HL-60 (cell line): ENCODE results near the gene CTIF.

Experiments used
- DNase-seq, 2 experiments: peaks; one replicate each; pipeline ENCODE4 v3.0.0-alpha.2; 2010 to 2020; ENCODE audit warnings: low read depth in 1 of 2, low spot score in 1 of 2
- H3K27ac ChIP-seq: fragments of 250-450 bp; sonication (Bioruptor Pico); replicated peaks from 2 replicates; pipeline ENCODE4 v1.5.1; 2020; ENCODE audit warnings: mild to moderate bottlenecking, moderate library complexity
- H3K27me3 ChIP-seq: fragments of 250-450 bp; sonication (Bioruptor Pico); 2 replicates; pipeline ENCODE4 v1.5.1; 2021; ENCODE audit warnings: mild to moderate bottlenecking, moderate library complexity; ENCODE audit not compliant: insufficient read depth, poor library complexity, severe bottlenecking
- H3K4me3 ChIP-seq: replicated peaks from 2 replicates; pipeline ENCODE4 v1.5.1; 2011; ENCODE audit warnings: mild to moderate bottlenecking, control low read depth, low read length; ENCODE audit not compliant: insufficient read depth
- CTCF ChIP-seq: IDR thresholded peaks from one replicate; pipeline ENCODE4 v1.5.1; 2011; ENCODE audit warnings: low read length, control low read depth, inconsistent platforms; ENCODE audit not compliant: insufficient read depth
- GABPA ChIP-seq: IDR thresholded peaks from 2 replicates; pipeline ENCODE4 v1.6.1; 2012; ENCODE audit warnings: low read depth
- POLR2AphosphoS5 ChIP-seq: IDR thresholded peaks from 2 replicates; pipeline ENCODE4 v1.6.1; 2012; ENCODE audit warnings: low read depth
- SPI1 ChIP-seq: IDR thresholded peaks from 2 replicates; pipeline ENCODE4 v1.6.1; 2012; ENCODE audit warnings: low read depth, mild to moderate bottlenecking, borderline replicate concordance
- TF ChIP-seq, protein P1 (sequence below): IDR thresholded peaks from 2 replicates; pipeline ENCODE4 v1.6.1; 2012; ENCODE audit warnings: low read depth; ENCODE audit not compliant: insufficient replicate concordance

The CTIF gene

GRCh38 chr18:48754559-48754958 is 215.7 kb downstream of the CTIF start:
- H3K27me3 ChIP-seq: no peaks in the 10 kb centered on the region
- no peak overlapping the region for H3K4me3 ChIP-seq
- no peak for DNase-seq
- TF ChIP-seq CTCF (no peak), GABPA (no peak), POLR2AphosphoS5 (no peak)
- TF ChIP-seq, protein P1, sequence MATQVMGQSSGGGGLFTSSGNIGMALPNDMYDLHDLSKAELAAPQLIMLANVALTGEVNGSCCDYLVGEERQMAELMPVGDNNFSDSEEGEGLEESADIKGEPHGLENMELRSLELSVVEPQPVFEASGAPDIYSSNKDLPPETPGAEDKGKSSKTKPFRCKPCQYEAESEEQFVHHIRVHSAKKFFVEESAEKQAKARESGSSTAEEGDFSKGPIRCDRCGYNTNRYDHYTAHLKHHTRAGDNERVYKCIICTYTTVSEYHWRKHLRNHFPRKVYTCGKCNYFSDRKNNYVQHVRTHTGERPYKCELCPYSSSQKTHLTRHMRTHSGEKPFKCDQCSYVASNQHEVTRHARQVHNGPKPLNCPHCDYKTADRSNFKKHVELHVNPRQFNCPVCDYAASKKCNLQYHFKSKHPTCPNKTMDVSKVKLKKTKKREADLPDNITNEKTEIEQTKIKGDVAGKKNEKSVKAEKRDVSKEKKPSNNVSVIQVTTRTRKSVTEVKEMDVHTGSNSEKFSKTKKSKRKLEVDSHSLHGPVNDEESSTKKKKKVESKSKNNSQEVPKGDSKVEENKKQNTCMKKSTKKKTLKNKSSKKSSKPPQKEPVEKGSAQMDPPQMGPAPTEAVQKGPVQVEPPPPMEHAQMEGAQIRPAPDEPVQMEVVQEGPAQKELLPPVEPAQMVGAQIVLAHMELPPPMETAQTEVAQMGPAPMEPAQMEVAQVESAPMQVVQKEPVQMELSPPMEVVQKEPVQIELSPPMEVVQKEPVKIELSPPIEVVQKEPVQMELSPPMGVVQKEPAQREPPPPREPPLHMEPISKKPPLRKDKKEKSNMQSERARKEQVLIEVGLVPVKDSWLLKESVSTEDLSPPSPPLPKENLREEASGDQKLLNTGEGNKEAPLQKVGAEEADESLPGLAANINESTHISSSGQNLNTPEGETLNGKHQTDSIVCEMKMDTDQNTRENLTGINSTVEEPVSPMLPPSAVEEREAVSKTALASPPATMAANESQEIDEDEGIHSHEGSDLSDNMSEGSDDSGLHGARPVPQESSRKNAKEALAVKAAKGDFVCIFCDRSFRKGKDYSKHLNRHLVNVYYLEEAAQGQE: no peak
- H3K27ac ChIP-seq: no peak overlapping the region

DNA sequence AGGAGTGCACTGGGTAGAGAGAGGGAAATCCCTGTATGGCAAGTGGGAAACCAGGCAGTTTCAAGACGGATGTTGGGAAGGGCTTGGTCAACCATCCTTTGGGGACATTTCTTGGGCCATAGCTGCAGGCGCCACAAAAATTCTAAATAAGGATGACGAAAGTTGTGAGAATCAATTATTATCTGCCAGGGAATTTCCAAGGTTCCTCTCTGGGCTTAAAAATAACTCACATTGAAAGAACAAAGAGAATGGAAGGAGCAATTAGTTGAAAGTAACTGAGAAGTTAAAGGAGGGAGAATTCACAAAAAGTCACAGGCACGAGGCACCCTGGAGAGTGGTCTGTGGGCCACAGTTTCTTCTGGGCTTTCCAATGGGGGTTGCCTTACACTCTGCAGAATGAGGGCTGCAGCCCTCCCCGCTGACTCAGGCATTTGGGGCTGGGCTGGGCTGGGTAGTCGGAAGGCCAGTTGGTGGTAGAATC is 216.2 kb downstream of the CTIF start:
- DNase-seq: no peak
- Histone ChIP-seq H3K27ac (no peak overlapping the region), H3K27me3 (no peaks in the 10 kb centered on the region), H3K4me3 (no peak overlapping the region)
- TF ChIP-seq GABPA: no peak
- no peak for TF ChIP-seq POLR2AphosphoS5
- TF ChIP-seq CTCF: no peak
- TF ChIP-seq SPI1: no peak

- Histone ChIP-seq H3K27me3 (no peaks in the 10 kb centered on the region), H3K27ac (no peak overlapping the region), H3K4me3 (no peak overlapping the region)
- no peak for DNase-seq
- TF ChIP-seq, protein P1: no peak
- TF ChIP-seq POLR2AphosphoS5: no peak
- no peak for TF ChIP-seq CTCF
- TF ChIP-seq GABPA: no peak
- TF ChIP-seq SPI1: no peak
Observed at GRCh38 chr18:48756511-48757226, 217.8 kb downstream of the CTIF start.

DNA sequence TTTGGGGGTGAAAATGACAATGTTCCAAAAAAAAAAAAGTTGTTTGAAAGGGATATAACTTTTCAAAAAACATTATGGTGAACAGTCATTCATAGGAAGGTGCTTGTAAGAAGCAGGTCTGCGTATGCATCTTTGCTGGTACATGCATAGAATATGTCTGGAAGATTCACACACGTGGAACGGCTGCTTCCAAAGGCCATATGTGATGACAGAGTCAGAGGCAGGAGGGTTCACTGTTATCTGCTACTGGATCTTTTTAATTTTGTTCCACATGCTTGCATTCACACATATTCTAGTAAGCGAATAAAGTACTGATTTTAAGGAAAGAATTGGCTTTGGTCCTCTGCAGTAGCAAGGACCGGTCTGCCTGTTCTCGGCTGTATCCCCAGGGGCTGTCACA is 218.5 kb downstream of the CTIF start:
- Histone ChIP-seq H3K4me3 (no peak overlapping the region), H3K27me3 (no peaks in the 10 kb centered on the region), H3K27ac (no peak overlapping the region)
- TF ChIP-seq POLR2AphosphoS5 (no peak), GABPA (no peak)
- no peak for DNase-seq
